Measurements from ENCODE around the gene ANKLE2. TPM values are rescaled to one million over a fixed set of nuclear protein-coding genes. Genes with fewer than 3 reads are reported as not detected.

The ANKLE2 gene
- total RNA-seq, 1 experiment from 2014 or later, result 80.3 TPM

DNA sequence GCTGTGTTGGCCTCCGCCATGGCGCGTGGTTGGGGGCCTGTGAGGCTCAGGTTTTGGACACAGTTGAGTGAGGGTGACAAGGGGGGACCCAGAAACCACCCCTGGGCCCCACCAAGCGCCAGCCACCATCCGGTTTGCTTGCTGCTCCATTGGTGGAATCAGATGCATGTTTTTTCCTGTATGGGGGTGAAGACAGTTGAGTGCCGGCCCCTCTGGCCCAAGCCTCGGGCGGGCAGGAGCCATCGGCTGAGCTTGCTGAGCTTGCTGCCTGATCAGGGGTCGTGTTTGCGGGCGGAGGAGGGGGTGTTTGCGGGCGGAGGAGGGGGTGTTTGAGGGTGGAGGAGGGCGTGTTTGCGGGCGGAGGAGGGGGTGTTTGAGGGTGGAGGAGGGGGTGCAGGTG, 44.6 kb downstream of the ANKLE2 start:
- H3K18ac ChIP-seq (ENCODE audit: insufficient read length, low read depth, low read length), result no peak overlapping the region
- H2BK20ac ChIP-seq (ENCODE audit: low read depth, low read length, poor library complexity, severe bottlenecking), result no peak overlapping the region
- H4K20me1 ChIP-seq (ENCODE audit: control insufficient read depth, insufficient read depth, insufficient read length), result no peaks in the 10 kb centered on the region
- Mint-ChIP-seq H3K27ac (no peak overlapping the region), H3K4me1 (peaks cover 2 to 3% of the 10 kb centered on the region in 2 experiments; a peak in 2 of 4 replicates), H3K9me3 (no peaks in the 10 kb centered on the region), H3K36me3 (ENCODE audit: insufficient read depth in 1 of 3, low read depth in 3 of 3) (peaks cover 30 to 73% (median 63%) of the 10 kb centered on the region in 3 experiments; a peak in 6 of 7 replicates), H3K27me3 (ENCODE audit: low read depth) (no peaks in the 10 kb centered on the region), H3K4me3 (no peak overlapping the region)
- H2BK5ac ChIP-seq (ENCODE audit: insufficient read length, low read length), result no peak overlapping the region
- H3K9ac ChIP-seq (ENCODE audit: extremely low read depth, insufficient read length, low read length), result no peak overlapping the region
- no peak overlapping the region for H3T11ph ChIP-seq (ENCODE audit: low read length)
- no peak overlapping the region for H3K56ac ChIP-seq (ENCODE audit: insufficient read length, low read depth, low read length)
- no peak overlapping the region for H3K23ac ChIP-seq (ENCODE audit: insufficient read length, low read depth, low read length)
- H2AK5ac ChIP-seq (ENCODE audit: insufficient read length, low read length), result no peak overlapping the region
- no peak overlapping the region for H3K4ac ChIP-seq (ENCODE audit: low read depth, low read length)
- no peak overlapping the region for H3K4me2 ChIP-seq (ENCODE audit: insufficient read depth, insufficient read length, low read length)
- no peak overlapping the region for H3K14ac ChIP-seq (ENCODE audit: insufficient read depth, low read length)
- H2BK12ac ChIP-seq (ENCODE audit: insufficient read length, low read depth, low read length), result no peak overlapping the region
- TF ChIP-seq, protein P1, sequence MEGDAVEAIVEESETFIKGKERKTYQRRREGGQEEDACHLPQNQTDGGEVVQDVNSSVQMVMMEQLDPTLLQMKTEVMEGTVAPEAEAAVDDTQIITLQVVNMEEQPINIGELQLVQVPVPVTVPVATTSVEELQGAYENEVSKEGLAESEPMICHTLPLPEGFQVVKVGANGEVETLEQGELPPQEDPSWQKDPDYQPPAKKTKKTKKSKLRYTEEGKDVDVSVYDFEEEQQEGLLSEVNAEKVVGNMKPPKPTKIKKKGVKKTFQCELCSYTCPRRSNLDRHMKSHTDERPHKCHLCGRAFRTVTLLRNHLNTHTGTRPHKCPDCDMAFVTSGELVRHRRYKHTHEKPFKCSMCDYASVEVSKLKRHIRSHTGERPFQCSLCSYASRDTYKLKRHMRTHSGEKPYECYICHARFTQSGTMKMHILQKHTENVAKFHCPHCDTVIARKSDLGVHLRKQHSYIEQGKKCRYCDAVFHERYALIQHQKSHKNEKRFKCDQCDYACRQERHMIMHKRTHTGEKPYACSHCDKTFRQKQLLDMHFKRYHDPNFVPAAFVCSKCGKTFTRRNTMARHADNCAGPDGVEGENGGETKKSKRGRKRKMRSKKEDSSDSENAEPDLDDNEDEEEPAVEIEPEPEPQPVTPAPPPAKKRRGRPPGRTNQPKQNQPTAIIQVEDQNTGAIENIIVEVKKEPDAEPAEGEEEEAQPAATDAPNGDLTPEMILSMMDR (conservative IDR thresholded peaks at IDR 0.05), result no peak
- H2BK15ac ChIP-seq (ENCODE audit: low read depth, low read length), result no peak overlapping the region
- H3K23me2 ChIP-seq (ENCODE audit: insufficient read length, low read depth, low read length, poor library complexity, severe bottlenecking), result no peaks in the 10 kb centered on the region
- H3K9me3 ChIP-seq (ENCODE audit: control insufficient read depth, low read depth, low read length), result no peaks in the 10 kb centered on the region
- H3K27me3 ChIP-seq (ENCODE audit: insufficient read depth, low read length), result no peaks in the 10 kb centered on the region
- no peak overlapping the region for H4K8ac ChIP-seq (replicated peaks; ENCODE audit: insufficient read length, low read depth, low read length)
- no peak overlapping the region for H4K5ac ChIP-seq (ENCODE audit: insufficient read length, low read depth, low read length)
- no peak overlapping the region for H2BK120ac ChIP-seq (ENCODE audit: low read depth, low read length, poor library complexity, severe bottlenecking)
- H2AFZ ChIP-seq (ENCODE audit: low read length), result no peak overlapping the region
- no peak overlapping the region for H3K27ac ChIP-seq (ENCODE audit: insufficient read length, low read depth, low read length)
- H4K91ac ChIP-seq (ENCODE audit: insufficient read length, low read depth, low read length), result no peak overlapping the region
- WGBS (ENCODE audit: extremely low coverage, insufficient read length, low lambda C conversion rate), result no CpG with 5 or more reads among the region's 17 CpGs
- no peaks in the 10 kb centered on the region for H3K4me1 ChIP-seq (ENCODE audit: insufficient read depth, low read length)
- H3K79me2 ChIP-seq (ENCODE audit: insufficient read depth, low read length), result peaks cover 9% of the 10 kb centered on the region; the same call in 1 of the 2 replicates
- no peak for DNase-seq
- H3K79me1 ChIP-seq (ENCODE audit: insufficient read depth, low read depth, low read length, poor library complexity, severe bottlenecking), result peaks cover 6% of the 10 kb centered on the region
